Keratinocyte (primary cell): ENCODE measurements around the gene WFS1. TPM values are rescaled to one million over a fixed set of nuclear protein-coding genes. Genes with fewer than 3 reads are reported as not detected.

Experiments used
- DNase-seq: peaks from one replicate; pipeline ENCODE4 v3.0.0-alpha.2; 2011; ENCODE audit warnings: low read depth, missing footprints, low spot score
- FAIRE-seq: peaks from 2 replicates; lab custom pipeline; 2011; peaks lifted over from hg19 to GRCh38; lab: Jason Lieb, UNC
- H2AFZ ChIP-seq: 2 replicates; pipeline ENCODE4 v1.6.0; 2012; ENCODE audit warnings: low read length, control low read depth, inconsistent platforms; ENCODE audit not compliant: control insufficient read depth
- H3K27ac ChIP-seq: 2 replicates; pipeline ENCODE4 v1.5.1; 2011; ENCODE audit warnings: low read length; ENCODE audit not compliant: control insufficient read depth, insufficient read depth
- H3K27me3 ChIP-seq: 3 replicates; pipeline ENCODE4 v1.6.0; 2011; ENCODE audit warnings: low read length; ENCODE audit not compliant: control insufficient read depth, insufficient read depth; ENCODE audit errors: extremely low read depth
- H3K36me3 ChIP-seq, 2 experiments: 2 replicates in 1 of 2; 3 replicates in 1 of 2; pipeline ENCODE4 v1.5.1; 2011; ENCODE audit warnings: low read length in 2 of 2, mild to moderate bottlenecking in 1 of 2; ENCODE audit not compliant: control insufficient read depth in 2 of 2, insufficient read depth in 2 of 2; ENCODE audit errors: extremely low read depth in 1 of 2
- H3K4me1 ChIP-seq: 3 replicates; pipeline ENCODE4 v1.5.1; 2011; ENCODE audit warnings: low read length; ENCODE audit not compliant: control insufficient read depth, insufficient read depth; ENCODE audit errors: extremely low read depth
- H3K4me2 ChIP-seq: 3 replicates; pipeline ENCODE4 v1.6.0; 2011; ENCODE audit warnings: low read depth, low read length; ENCODE audit not compliant: control insufficient read depth, insufficient read depth; ENCODE audit errors: extremely low read depth
- H3K4me3 ChIP-seq, 3 experiments: fragments of 200-600 bp in 1 of 3; sonication (generic) in 1 of 3; 2 replicates in 2 of 3; 3 replicates in 1 of 3; pipeline ENCODE4 v1.5.1; 2011 to 2016; ENCODE audit warnings: low read length in 3 of 3, mild to moderate bottlenecking in 3 of 3, control low read depth in 2 of 3, inconsistent platforms in 1 of 3, low read depth in 1 of 3, mixed read lengths in 1 of 3, mixed run types in 1 of 3, moderate library complexity in 1 of 3; ENCODE audit not compliant: control insufficient read depth in 2 of 3, insufficient read depth in 2 of 3; ENCODE audit errors: extremely low read depth in 1 of 3
- H3K79me2 ChIP-seq: 2 replicates; pipeline ENCODE4 v1.6.0; 2012; ENCODE audit warnings: low read length; ENCODE audit not compliant: control insufficient read depth, insufficient read depth
- H3K9ac ChIP-seq: 3 replicates; pipeline ENCODE4 v1.6.0; 2011; ENCODE audit warnings: low read length; ENCODE audit not compliant: control insufficient read depth, insufficient read depth; ENCODE audit errors: extremely low read depth
- H3K9me1 ChIP-seq: 3 replicates; pipeline ENCODE4 v1.6.0; 2011; ENCODE audit warnings: low read length; ENCODE audit not compliant: control insufficient read depth, insufficient read depth; ENCODE audit errors: extremely low read depth
- H3K9me3 ChIP-seq: 2 replicates; pipeline ENCODE4 v1.5.1; 2012; ENCODE audit warnings: low read depth, low read length; ENCODE audit not compliant: control insufficient read depth
- H4K20me1 ChIP-seq: 3 replicates; pipeline ENCODE4 v1.6.0; 2011; ENCODE audit warnings: low read length; ENCODE audit not compliant: control insufficient read depth, insufficient read depth; ENCODE audit errors: extremely low read depth
- EZH2 ChIP-seq: IDR thresholded peaks from one replicate; pipeline ENCODE4 v1.6.1; 2012; ENCODE audit warnings: inconsistent platforms, mild to moderate bottlenecking, low read length, moderate library complexity
- dilution Hi-C: fragments of 300-500 bp; cut with MboI; formaldehyde crosslinking; loops from one replicate; pipeline ENCODE4 v1.7.0; 2020; ENCODE audit warnings: low sequenced_read_pairs; ENCODE audit not compliant: extremely low pct_ligation_motif_present
- polyA plus RNA-seq, 5 experiments: library from polyadenylated mRNA; depleted of rRNA in 3 of 5; stranded (reverse) in 3 of 5; stranded (forward) in 1 of 5; unstranded in 1 of 5; fragments of >200 nt; gene quantifications; 1 replicate in 1 of 5; 2 replicates in 3 of 5; 3 replicates in 1 of 5; pipeline versions ENCODE4 v1.2.1 to v1.2.3, GENCODE V29; 2011 to 2012; ENCODE audit warnings: missing spikeins in 2 of 5, low read depth in 1 of 5, low replicate concordance in 1 of 5
- TF ChIP-seq, protein P1 (sequence below), 3 experiments: IDR thresholded peaks in 1 of 3; conservative IDR thresholded peaks in 1 of 3; optimal IDR thresholded peaks in 1 of 3; 2 replicates in 2 of 3; 3 replicates in 1 of 3; pipeline versions ENCODE3 to v1.5.1; 2011; ENCODE audit warnings: low read length in 3 of 3, mild to moderate bottlenecking in 3 of 3, moderate library complexity in 2 of 3, control low read depth in 1 of 3, inconsistent platforms in 1 of 3; ENCODE audit not compliant: insufficient read depth in 2 of 3; ENCODE audit errors: extremely low read depth in 1 of 3

The WFS1 gene
- polyA plus RNA-seq, 1 donor (not counting 4 experiments of a cell fraction or from before 2014, with no cell fraction given): 7.0 TPM

DNA sequence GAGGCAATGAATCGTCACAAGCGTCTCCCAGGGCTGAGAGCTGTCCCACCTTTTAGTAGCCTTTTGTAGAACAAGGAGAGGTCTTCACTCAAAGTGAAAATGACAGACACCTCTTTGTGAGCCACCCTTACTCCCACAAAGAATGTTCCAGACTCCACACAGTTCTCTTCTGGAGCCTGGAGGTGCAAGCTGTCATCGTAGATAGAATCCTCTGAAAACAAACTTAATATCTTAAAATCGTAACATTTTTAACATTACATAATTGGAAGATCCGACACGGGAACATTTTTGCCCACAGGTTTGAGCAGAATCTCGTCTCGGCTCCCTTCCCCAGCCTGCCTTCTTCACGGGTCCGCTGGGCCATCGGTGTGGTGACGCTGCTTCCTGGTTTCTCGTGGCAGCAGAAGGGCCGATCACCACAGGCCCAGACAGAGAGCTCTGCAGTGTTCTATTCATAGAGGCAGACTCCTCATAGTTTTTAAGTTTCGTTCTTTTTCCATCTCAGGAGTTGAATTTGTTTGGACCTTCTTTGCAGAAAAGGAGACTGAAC, 27.7 kb downstream of the WFS1 start:
- Histone ChIP-seq H3K9ac (no peak overlapping the region), H3K27ac (no peak overlapping the region), H2AFZ (no peak overlapping the region), H3K36me3 (peaks cover 0 to 8% of the 10 kb centered on the region in 2 experiments), H3K4me1 (no peaks in the 10 kb centered on the region), H3K4me3 (no peak overlapping the region), H3K79me2 (no peaks in the 10 kb centered on the region), H3K9me1 (no peaks in the 10 kb centered on the region), H3K9me3 (no peaks in the 10 kb centered on the region), H3K27me3 (no peaks in the 10 kb centered on the region), H4K20me1 (no peaks in the 10 kb centered on the region), H3K4me2 (no peak overlapping the region)
- no peak for TF ChIP-seq EZH2
- TF ChIP-seq, protein P1, sequence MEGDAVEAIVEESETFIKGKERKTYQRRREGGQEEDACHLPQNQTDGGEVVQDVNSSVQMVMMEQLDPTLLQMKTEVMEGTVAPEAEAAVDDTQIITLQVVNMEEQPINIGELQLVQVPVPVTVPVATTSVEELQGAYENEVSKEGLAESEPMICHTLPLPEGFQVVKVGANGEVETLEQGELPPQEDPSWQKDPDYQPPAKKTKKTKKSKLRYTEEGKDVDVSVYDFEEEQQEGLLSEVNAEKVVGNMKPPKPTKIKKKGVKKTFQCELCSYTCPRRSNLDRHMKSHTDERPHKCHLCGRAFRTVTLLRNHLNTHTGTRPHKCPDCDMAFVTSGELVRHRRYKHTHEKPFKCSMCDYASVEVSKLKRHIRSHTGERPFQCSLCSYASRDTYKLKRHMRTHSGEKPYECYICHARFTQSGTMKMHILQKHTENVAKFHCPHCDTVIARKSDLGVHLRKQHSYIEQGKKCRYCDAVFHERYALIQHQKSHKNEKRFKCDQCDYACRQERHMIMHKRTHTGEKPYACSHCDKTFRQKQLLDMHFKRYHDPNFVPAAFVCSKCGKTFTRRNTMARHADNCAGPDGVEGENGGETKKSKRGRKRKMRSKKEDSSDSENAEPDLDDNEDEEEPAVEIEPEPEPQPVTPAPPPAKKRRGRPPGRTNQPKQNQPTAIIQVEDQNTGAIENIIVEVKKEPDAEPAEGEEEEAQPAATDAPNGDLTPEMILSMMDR (optimal IDR thresholded peaks at IDR 0.05 in 1 of 3, IDR thresholded peaks at IDR 0.05 in 1 of 3, conservative IDR thresholded peaks at IDR 0.05 in 1 of 3; ENCODE audit: extremely low read depth in 1 of 3, insufficient read depth in 2 of 3, low read length in 3 of 3): no peak
- DNase-seq (no peak), FAIRE-seq (no peak)
- dilution Hi-C loops: no loop called here

DNA sequence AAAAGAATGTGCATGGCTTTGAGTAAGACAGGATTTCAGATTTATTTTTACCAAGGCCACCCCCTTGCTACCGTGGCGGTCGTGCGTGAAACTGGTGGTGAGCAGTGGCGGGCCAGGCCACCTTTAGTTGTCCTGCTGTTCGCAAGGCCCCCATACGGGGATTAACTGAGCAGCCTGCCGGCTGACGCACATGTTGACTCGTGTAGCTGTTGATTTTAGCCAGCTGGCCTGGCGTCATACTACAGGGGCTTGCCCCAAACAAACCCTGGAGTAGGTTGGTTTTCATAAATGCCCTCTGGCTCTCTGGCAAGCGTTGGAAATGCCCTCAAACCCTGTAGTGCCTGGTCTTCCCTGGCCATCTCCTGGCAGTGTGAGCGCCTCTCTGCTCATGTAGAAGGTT, 28.4 kb downstream of the WFS1 start:
- Histone ChIP-seq H3K4me2 (no peak overlapping the region), H2AFZ (no peak overlapping the region), H3K79me2 (no peaks in the 10 kb centered on the region), H3K36me3 (peaks cover 0 to 8% of the 10 kb centered on the region in 2 experiments), H3K4me3 (no peak overlapping the region), H3K9me1 (no peaks in the 10 kb centered on the region), H3K9ac (no peak overlapping the region), H3K27me3 (no peaks in the 10 kb centered on the region), H3K9me3 (no peaks in the 10 kb centered on the region), H3K27ac (no peak overlapping the region), H3K4me1 (no peaks in the 10 kb centered on the region), H4K20me1 (no peaks in the 10 kb centered on the region)
- no peak for TF ChIP-seq EZH2
- TF ChIP-seq, protein P1 (optimal IDR thresholded peaks at IDR 0.05 in 1 of 3, IDR thresholded peaks at IDR 0.05 in 1 of 3, conservative IDR thresholded peaks at IDR 0.05 in 1 of 3; ENCODE audit: extremely low read depth in 1 of 3, insufficient read depth in 2 of 3, low read length in 3 of 3): no peak
- no peak for DNase-seq
- dilution Hi-C loops: no loop called here
- no peak for FAIRE-seq
